PC-3 (cell line): Measurements from ENCODE around the gene SELENOS. TPM values are rescaled to one million over a fixed set of nuclear protein-coding genes. Genes with fewer than 3 reads are reported as not detected.

Source experiments
- ATAC-seq: fragments of 200-7000 bp; cut with Tn5 transposase; 2 replicates; pipeline ENCODE4 v1.9.1; 2020; ENCODE audit warnings: mild to moderate bottlenecking, moderate library complexity
- BruUV-seq: library from RNA; stranded (reverse); fragments of 400-500 nt; replicated peaks from 2 replicates; lab custom pipeline; 2021; lab: Mats Ljungman, UMichigan
- CTCF ChIA-PET: fragments of 300-600 bp; sonication (Branson Sonifier 250); formaldehyde crosslinking; loops from one replicate; lab custom pipeline; 2022; ENCODE audit warnings: antibody characterized with exemption; lab: Charles Lee
- POLR2A ChIA-PET: fragments of 300-600 bp; sonication (Branson Sonifier 250); formaldehyde crosslinking; loops from one replicate; lab custom pipeline; 2022; ENCODE audit warnings: antibody characterized with exemption; ENCODE audit not compliant: unreplicated experiment; lab: Charles Lee
- DNase-seq: peaks from one replicate; pipeline ENCODE4 v3.0.0-alpha.2; 2015
- H2AFZ ChIP-seq: fragments of 300-600 bp; sonication (generic); 2 replicates; pipeline ENCODE4 v1.6.0; 2016; ENCODE audit warnings: antibody characterized with exemption, low read length
- H3F3A ChIP-seq: fragments of 300-600 bp; sonication (generic); one replicate; pipeline ENCODE4 v1.6.0; 2017; ENCODE audit warnings: antibody characterized with exemption, low read length, control low read depth, mild to moderate bottlenecking; ENCODE audit not compliant: unreplicated experiment
- H3K27ac ChIP-seq: fragments of 300-600 bp; sonication (generic); 2 replicates; pipeline ENCODE4 v1.5.1; 2016; ENCODE audit warnings: mild to moderate bottlenecking, low read length
- H3K27me3 ChIP-seq: fragments of 300-600 bp; sonication (generic); 2 replicates; pipeline ENCODE4 v1.6.1; 2016; ENCODE audit warnings: low read length, mixed read lengths
- H3K36me3 ChIP-seq: fragments of 300-600 bp; sonication (generic); 2 replicates; pipeline ENCODE4 v1.6.1; 2016; ENCODE audit warnings: low read depth, mixed run types, low read length, mixed read lengths
- H3K4me1 ChIP-seq: fragments of 300-600 bp; sonication (generic); 2 replicates; pipeline ENCODE4 v1.5.1; 2016; ENCODE audit warnings: low read length; ENCODE audit not compliant: insufficient read depth
- H3K4me2 ChIP-seq: fragments of 300-600 bp; sonication (generic); 2 replicates; pipeline ENCODE4 v1.6.0; 2016; ENCODE audit warnings: low read length
- H3K4me3 ChIP-seq: fragments of 300-600 bp; sonication (generic); 2 replicates; pipeline ENCODE4 v1.5.1; 2016; ENCODE audit warnings: mild to moderate bottlenecking, low read length, mixed read lengths
- H3K79me2 ChIP-seq: fragments of 300-600 bp; sonication (generic); 2 replicates; pipeline ENCODE4 v1.6.1; 2017; ENCODE audit warnings: low read length, mixed read lengths
- H3K9ac ChIP-seq: fragments of 300-600 bp; sonication (generic); 2 replicates; pipeline ENCODE4 v1.6.0; 2016; ENCODE audit warnings: mild to moderate bottlenecking, low read length
- H3K9me2 ChIP-seq: fragments of 300-600 bp; sonication (generic); replicated peaks from 2 replicates; pipeline ENCODE4 v1.6.1; 2016; ENCODE audit warnings: mixed run types, low read length, mixed read lengths
- H3K9me3 ChIP-seq: fragments of 300-600 bp; sonication (generic); 2 replicates; pipeline ENCODE4 v1.6.1; 2016; ENCODE audit warnings: low read length, mixed read lengths
- H4K20me1 ChIP-seq: fragments of 300-600 bp; sonication (generic); 2 replicates; pipeline ENCODE4 v1.6.1; 2016; ENCODE audit warnings: low read length, mixed read lengths
- EZH2 ChIP-seq: fragments of 300-600 bp; sonication (generic); IDR thresholded peaks from one replicate; pipeline ENCODE4 v1.6.1; 2017; ENCODE audit warnings: antibody characterized with exemption, mild to moderate bottlenecking, low read length; ENCODE audit not compliant: unreplicated experiment
- EZH2phosphoT487 ChIP-seq: fragments of 300-600 bp; sonication (generic); IDR thresholded peaks from 2 replicates; pipeline ENCODE4 v1.6.1; 2018; ENCODE audit warnings: mild to moderate bottlenecking, antibody characterized with exemption, low read length, borderline replicate concordance
- intact Hi-C: fragments of 100-400 bp; cut with micrococcal nuclease; formaldehyde crosslinking; loops from 2 replicates; pipeline ENCODE4 v1.9.0; 2023
- total RNA-seq: library from RNA; depleted of rRNA; stranded (reverse); fragments of >200 nt; gene quantifications from 2 replicates; pipeline ENCODE4 v1.2.3, GENCODE V29; 2014
- TF ChIP-seq, protein P1 (sequence below): fragments of 300-600 bp; sonication (generic); conservative IDR thresholded peaks from 2 replicates; pipeline ENCODE4 v1.5.1; 2017; ENCODE audit warnings: antibody characterized with exemption, low read depth, mild to moderate bottlenecking, low read length

The SELENOS gene
- total RNA-seq, 1 experiment from 2014 or later, result 40.1 TPM

DNA sequence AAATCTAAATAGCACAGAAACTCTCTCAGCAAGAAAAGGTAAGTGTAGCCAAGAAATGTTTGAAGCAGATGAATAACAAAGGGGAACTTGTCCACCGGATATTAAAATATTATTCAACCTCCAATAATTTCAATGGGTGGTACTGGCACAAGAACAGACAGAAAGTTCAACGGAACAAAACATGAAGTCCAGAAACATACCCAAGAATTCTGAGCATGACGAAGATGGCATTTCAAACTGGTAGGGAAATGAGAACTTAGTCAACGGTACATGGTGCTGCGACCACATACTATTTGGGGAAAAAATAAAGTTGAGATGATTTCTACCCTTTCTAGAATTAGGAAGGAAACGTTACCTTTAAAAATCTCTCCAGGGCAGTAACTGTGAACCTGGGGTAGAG is 30.9 kb downstream of the SELENOS start:
- DNase-seq, result no peak

DNA sequence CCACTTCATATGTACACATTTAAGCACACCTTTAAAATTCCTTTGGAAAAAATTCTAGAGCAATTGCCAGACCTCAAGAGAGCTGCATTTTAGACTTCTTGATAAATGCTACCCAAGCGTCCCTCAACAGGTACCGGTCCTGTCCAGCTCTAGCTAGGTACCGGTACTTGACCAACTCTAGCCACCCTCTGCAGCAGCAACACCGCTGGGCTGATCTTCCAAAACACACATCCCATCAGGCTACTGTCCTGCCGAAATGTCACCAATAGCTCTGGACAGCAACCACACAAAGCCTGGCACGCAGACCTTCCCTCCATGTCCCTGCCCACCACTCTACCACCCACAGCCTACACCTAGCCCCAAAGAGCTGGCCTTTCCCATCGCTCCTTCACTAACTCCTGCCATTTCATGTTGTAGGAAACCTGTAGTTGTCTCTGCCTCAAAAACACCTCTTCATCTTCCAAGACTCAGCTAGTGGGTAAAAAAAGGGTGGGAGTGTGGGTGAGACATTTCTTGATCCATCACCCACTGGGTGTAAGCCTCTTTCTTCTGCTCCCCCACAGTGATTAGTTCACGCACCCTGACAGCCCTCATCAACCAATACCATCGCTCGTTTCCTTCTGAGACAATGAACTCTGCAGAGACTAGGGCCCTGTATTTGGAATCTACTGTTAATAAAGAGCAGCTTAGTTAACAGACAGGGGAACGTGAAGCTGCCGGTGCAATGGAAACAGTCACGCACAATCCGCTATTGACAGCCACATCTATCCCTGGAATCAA is 32.2 kb downstream of the SELENOS start:
- no peak overlapping the region for H3K27ac ChIP-seq
- POLR2A ChIA-PET, result no interaction called here
- CTCF ChIA-PET, result interaction anchor here (0.6 kb wide), 1 partner anchor 44 kb away, joined by 3 read pairs; no protein-coding TSS in a partner anchor
- peaks cover 9% of the 10 kb centered on the region for H3K4me1 ChIP-seq
- peaks cover 100% of the 10 kb centered on the region for H3K79me2 ChIP-seq
- DNase-seq (no peak), ATAC-seq (no peak; the same call in 1 of the 2 replicates)
- H3K9ac ChIP-seq, result no peak overlapping the region
- H3K27me3 ChIP-seq, result no peaks in the 10 kb centered on the region
- no peak overlapping the region for H3K4me3 ChIP-seq
- H3K9me3 ChIP-seq, result no peaks in the 10 kb centered on the region
- no peak overlapping the region for H2AFZ ChIP-seq
- no peaks in the 10 kb centered on the region for H3K9me2 ChIP-seq
- H3F3A ChIP-seq, result no peaks in the 10 kb centered on the region
- intact Hi-C loops, result no loop called here
- H4K20me1 ChIP-seq, result peaks cover 35% of the 10 kb centered on the region
- TF ChIP-seq EZH2phosphoT487 (no peak), EZH2 (no peak)
- TF ChIP-seq, protein P1, sequence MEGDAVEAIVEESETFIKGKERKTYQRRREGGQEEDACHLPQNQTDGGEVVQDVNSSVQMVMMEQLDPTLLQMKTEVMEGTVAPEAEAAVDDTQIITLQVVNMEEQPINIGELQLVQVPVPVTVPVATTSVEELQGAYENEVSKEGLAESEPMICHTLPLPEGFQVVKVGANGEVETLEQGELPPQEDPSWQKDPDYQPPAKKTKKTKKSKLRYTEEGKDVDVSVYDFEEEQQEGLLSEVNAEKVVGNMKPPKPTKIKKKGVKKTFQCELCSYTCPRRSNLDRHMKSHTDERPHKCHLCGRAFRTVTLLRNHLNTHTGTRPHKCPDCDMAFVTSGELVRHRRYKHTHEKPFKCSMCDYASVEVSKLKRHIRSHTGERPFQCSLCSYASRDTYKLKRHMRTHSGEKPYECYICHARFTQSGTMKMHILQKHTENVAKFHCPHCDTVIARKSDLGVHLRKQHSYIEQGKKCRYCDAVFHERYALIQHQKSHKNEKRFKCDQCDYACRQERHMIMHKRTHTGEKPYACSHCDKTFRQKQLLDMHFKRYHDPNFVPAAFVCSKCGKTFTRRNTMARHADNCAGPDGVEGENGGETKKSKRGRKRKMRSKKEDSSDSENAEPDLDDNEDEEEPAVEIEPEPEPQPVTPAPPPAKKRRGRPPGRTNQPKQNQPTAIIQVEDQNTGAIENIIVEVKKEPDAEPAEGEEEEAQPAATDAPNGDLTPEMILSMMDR, result no peak
- no TSS peak for BruUV-seq
- peaks cover 4% of the 10 kb centered on the region; the same call in 1 of the 2 replicates for H3K36me3 ChIP-seq
- no peak overlapping the region for H3K4me2 ChIP-seq

More for the DNA sequence above, 30.9 kb downstream of the SELENOS start:
- Histone ChIP-seq H3K79me2 (peaks cover 96% of the 10 kb centered on the region), H3K27ac (no peak overlapping the region), H3K9me3 (no peaks in the 10 kb centered on the region), H4K20me1 (peaks cover 39% of the 10 kb centered on the region), H3K36me3 (peaks cover 4% of the 10 kb centered on the region; the same call in 1 of the 2 replicates), H3K4me1 (peaks cover 11% of the 10 kb centered on the region), H3F3A (no peaks in the 10 kb centered on the region), H3K4me2 (no peak overlapping the region), H3K9me2 (no peaks in the 10 kb centered on the region), H3K9ac (no peak overlapping the region), H2AFZ (no peak overlapping the region), H3K27me3 (no peaks in the 10 kb centered on the region), H3K4me3 (no peak overlapping the region)
- POLR2A ChIA-PET, result interaction anchor here (0.7 kb wide), 1 partner anchor 23 kb away, joined by 16 read pairs; no protein-coding TSS in a partner anchor
- TF ChIP-seq EZH2 (no peak), EZH2phosphoT487 (no peak)
- TF ChIP-seq, protein P1, result no peak
- intact Hi-C loops, result no loop called here
- ATAC-seq, result no peak
- BruUV-seq, result no TSS peak
- CTCF ChIA-PET, result no interaction called here
